DND-41 (cell line): Measurements from ENCODE around the gene CHIT1.

Experiments used
- ATAC-seq: fragments of 200-7000 bp; cut with Tn5 transposase; 3 replicates; pipeline ENCODE4 v1.9.1; 2021; ENCODE audit warnings: low read depth; ENCODE audit not compliant: insufficient read depth
- DNase-seq: peaks from one replicate; pipeline ENCODE4 v3.0.0-alpha.2; 2020
- H2AFZ ChIP-seq: 2 replicates; pipeline ENCODE4 v1.6.0; 2012; ENCODE audit warnings: low read depth, low read length
- H3K27ac ChIP-seq: 2 replicates; pipeline ENCODE4 v1.5.1; 2012; ENCODE audit warnings: low read length, inconsistent platforms
- H3K27me3 ChIP-seq: fragments of 200-600 bp; sonication (generic); 2 replicates; pipeline ENCODE4 v1.6.0; 2012; ENCODE audit warnings: low read length, mild to moderate bottlenecking, inconsistent platforms; ENCODE audit not compliant: insufficient read depth, poor library complexity
- H3K36me3 ChIP-seq: 2 replicates; pipeline ENCODE4 v1.5.1; 2012; ENCODE audit warnings: low read length, inconsistent platforms; ENCODE audit not compliant: insufficient read depth
- H3K4me1 ChIP-seq: 2 replicates; pipeline ENCODE4 v1.5.1; 2012; ENCODE audit warnings: mild to moderate bottlenecking, low read length; ENCODE audit not compliant: insufficient read depth
- H3K4me2 ChIP-seq: 2 replicates; pipeline ENCODE4 v1.6.0; 2012; ENCODE audit warnings: mild to moderate bottlenecking, moderate library complexity, low read length, inconsistent platforms; ENCODE audit not compliant: insufficient read depth
- H3K4me3 ChIP-seq, 2 experiments: fragments of 200-600 bp in 1 of 2; shearing (Covaris generic) in 1 of 2; 2 replicates each; pipeline ENCODE4 v1.5.1; 2012 to 2016; ENCODE audit warnings: inconsistent platforms in 2 of 2, low read length in 2 of 2, mild to moderate bottlenecking in 2 of 2, low read depth in 1 of 2, moderate library complexity in 1 of 2
- H3K79me2 ChIP-seq: 2 replicates; pipeline ENCODE4 v1.6.0; 2012; ENCODE audit warnings: low read length, inconsistent platforms; ENCODE audit not compliant: insufficient read depth
- H3K9ac ChIP-seq: 2 replicates; pipeline ENCODE4 v1.6.0; 2012; ENCODE audit warnings: low read depth, mild to moderate bottlenecking, inconsistent platforms, low read length, moderate library complexity
- H3K9me3 ChIP-seq: 2 replicates; pipeline ENCODE4 v1.5.1; 2012; ENCODE audit warnings: low read length, moderate library complexity, mild to moderate bottlenecking, inconsistent platforms; ENCODE audit not compliant: insufficient read depth, severe bottlenecking
- H4K20me1 ChIP-seq: 2 replicates; pipeline ENCODE4 v1.6.0; 2012; ENCODE audit warnings: low read length; ENCODE audit not compliant: insufficient read depth
- CTCF ChIP-seq: IDR thresholded peaks from 2 replicates; pipeline ENCODE4 v1.5.1; 2012; ENCODE audit warnings: borderline replicate concordance, low read length, moderate library complexity, mild to moderate bottlenecking; ENCODE audit not compliant: poor library complexity, severe bottlenecking; ENCODE audit errors: extremely low read depth
- EZH2 ChIP-seq: IDR thresholded peaks from 3 replicates; pipeline ENCODE4 v1.6.1; 2012; ENCODE audit warnings: borderline replicate concordance, low read depth, mild to moderate bottlenecking, moderate library complexity, low read length, inconsistent platforms; ENCODE audit not compliant: severe bottlenecking

Gene CHIT1

DNA sequence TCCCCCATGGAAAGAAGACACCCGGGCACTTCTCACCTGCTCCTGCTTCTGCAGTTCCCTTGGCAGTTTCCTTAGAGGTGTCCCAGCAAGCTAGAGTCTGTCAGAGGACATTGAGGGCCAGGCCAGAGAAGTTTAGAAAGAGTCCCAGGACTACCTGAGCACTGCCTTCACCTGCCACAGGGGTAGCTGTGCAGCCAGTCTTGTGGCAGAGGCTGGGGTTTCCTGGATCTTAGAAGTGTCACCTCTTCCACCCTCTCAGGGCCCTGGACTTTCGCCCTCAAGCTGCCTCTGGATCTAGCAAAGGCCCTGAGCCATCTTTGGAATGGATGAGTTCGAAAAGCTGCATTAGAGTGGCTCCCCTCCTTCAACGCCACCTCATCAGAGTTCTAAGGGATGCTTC, 41.0 kb upstream of the CHIT1 start:
- Histone ChIP-seq H3K27me3 (no peaks in the 10 kb centered on the region), H3K27ac (no peak overlapping the region), H3K9ac (no peak overlapping the region), H3K4me3 (no peak overlapping the region), H4K20me1 (no peaks in the 10 kb centered on the region), H2AFZ (no peak overlapping the region; the same call in 1 of the 2 replicates), H3K4me1 (peaks cover 41% of the 10 kb centered on the region), H3K9me3 (no peaks in the 10 kb centered on the region), H3K36me3 (no peaks in the 10 kb centered on the region), H3K79me2 (no peaks in the 10 kb centered on the region), H3K4me2 (no peak overlapping the region)
- ATAC-seq (no peak), DNase-seq (no peak)
- no peak for TF ChIP-seq CTCF
- no peak for TF ChIP-seq EZH2

GRCh38 chr1:203269654-203270020, 40.2 kb upstream of the CHIT1 start:
- Histone ChIP-seq H3K4me1 (peaks cover 39% of the 10 kb centered on the region), H2AFZ (no peak overlapping the region), H3K27ac (no peak overlapping the region), H3K36me3 (no peaks in the 10 kb centered on the region), H3K9ac (no peak overlapping the region), H3K79me2 (no peaks in the 10 kb centered on the region), H4K20me1 (no peaks in the 10 kb centered on the region), H3K4me3 (no peak overlapping the region), H3K9me3 (no peaks in the 10 kb centered on the region), H3K27me3 (no peaks in the 10 kb centered on the region), H3K4me2 (no peak overlapping the region)
- no peak for TF ChIP-seq EZH2
- no peak for TF ChIP-seq CTCF
- ATAC-seq, result no peak
- no peak for DNase-seq

- Histone ChIP-seq H3K9me3 (no peaks in the 10 kb centered on the region), H3K36me3 (no peaks in the 10 kb centered on the region), H3K9ac (no peak overlapping the region), H2AFZ (peak overlapping the region; percentile 9; the same call in 1 of the 2 replicates), H3K4me1 (peaks cover 33% of the 10 kb centered on the region), H3K79me2 (no peaks in the 10 kb centered on the region), H3K4me3 (no peak overlapping the region), H3K27ac (peak overlapping the region; percentile 51), H3K4me2 (no peak overlapping the region), H3K27me3 (no peaks in the 10 kb centered on the region), H4K20me1 (no peaks in the 10 kb centered on the region)
- peak; percentile 59 for DNase-seq
- peak; percentile 55 for ATAC-seq
- TF ChIP-seq CTCF (peak; percentile 94), EZH2 (no peak)
Observed at GRCh38 chr1:203268901-203269653, 39.6 kb upstream of the CHIT1 start.
